Body of pancreas (tissue), 4 donors: ENCODE data around the gene CDC25B. TPM values are rescaled to one million over a fixed set of nuclear protein-coding genes. Genes with fewer than 3 reads are reported as not detected.

Experiments
- ATAC-seq: fragments of 150-250 bp; one replicate; pipeline ENCODE4 v1.9.1; 2016
- DNase-seq, 4 donors: peaks; one replicate each; pipeline ENCODE4 v3.0.0-alpha.2; 2019
- H3K27ac ChIP-seq, 4 donors: fragments of 200-600 bp; sonication (generic); 1 replicate in 3 of 4; 2 replicates in 1 of 4; pipeline versions ENCODE4 v1.5.1 to v1.6.1; 2016 to 2019; ENCODE audit warnings: mild to moderate bottlenecking in 1 of 4, mixed read lengths in 1 of 4, moderate library complexity in 1 of 4
- H3K27me3 ChIP-seq, 2 donors: fragments of 200-600 bp; sonication (generic); one replicate each; pipeline ENCODE4 v1.6.0; 2016; ENCODE audit warnings: mild to moderate bottlenecking in 1 of 2
- H3K36me3 ChIP-seq, 2 donors: fragments of 200-600 bp; sonication (generic); replicated peaks in 1 of 2; 2 replicates each; pipeline ENCODE4 v1.5.1; 2016; ENCODE audit warnings: low read depth in 2 of 2; ENCODE audit not compliant: insufficient read depth in 1 of 2
- H3K4me1 ChIP-seq: fragments of 200-600 bp; sonication (generic); one replicate; pipeline ENCODE4 v1.6.0; 2016
- H3K4me3 ChIP-seq, 2 donors: fragments of 200-600 bp; sonication (generic); 1 replicate in 1 of 2; 2 replicates in 1 of 2; pipeline ENCODE4 v1.5.1; 2016 to 2019
- H3K9me3 ChIP-seq, 3 donors: fragments of 200-600 bp; sonication (generic); 1 replicate in 2 of 3; 2 replicates in 1 of 3; pipeline ENCODE4 v1.5.1; 2016
- CTCF ChIP-seq, 7 experiments: fragments of 450-650 bp in 4 of 7; fragments of 200-600 bp in 3 of 7; sonication (generic) in 3 of 7; IDR thresholded peaks; one replicate each; pipeline ENCODE4 v1.5.1; 2016 to 2019; ENCODE audit warnings: antibody characterized with exemption in 7 of 7
- POLR2A ChIP-seq, 3 donors: fragments of 450-650 bp; IDR thresholded peaks; one replicate each; pipeline ENCODE4 v1.6.1; 2016; ENCODE audit warnings: antibody characterized with exemption in 3 of 3, mild to moderate bottlenecking in 2 of 3
- WGBS, 2 donors: methylation state at CpG; one replicate each; pipeline ENCODE4 v1.1.5; 2017; 5-methylcytosine and 5-hydroxymethylcytosine counted together
- intact Hi-C: fragments of 100-400 bp; cut with DNase I; formaldehyde crosslinking; loops from one replicate; pipeline ENCODE4 v1.15.1; 2023
- total RNA-seq, 2 donors: library from RNA; depleted of rRNA; stranded (reverse); fragments of >200 nt; gene quantifications; one replicate each; pipeline ENCODE4 v1.1.0, GENCODE V29; 2016

The CDC25B gene
- total RNA-seq, 2 donors from 2014 or later: 8.8 to 22.7 TPM

- no peaks in the 10 kb centered on the region for H3K9me3 ChIP-seq
- intact Hi-C loops: no loop called here
- ATAC-seq (no peak), DNase-seq (no peak)
- no peaks in the 10 kb centered on the region for H3K27me3 ChIP-seq
- peak overlapping the region in 1 of 4 donors; percentile 13 for H3K27ac ChIP-seq
- H3K4me3 ChIP-seq: no peak overlapping the region
- TF ChIP-seq POLR2A (IDR thresholded peaks at IDR 0.05): no peak
- no peak for TF ChIP-seq CTCF (IDR thresholded peaks at IDR 0.05)
- H3K36me3 ChIP-seq: no peaks in the 10 kb centered on the region
- 66 to 78% methylated on average over 11 of the region's 11 CpGs for WGBS, 2 donors
- peaks cover 31% of the 10 kb centered on the region for H3K4me1 ChIP-seq
Measured at GRCh38 chr20:3802524-3803239, 6.6 kb downstream of the CDC25B start.

- H3K4me3 ChIP-seq: no peak overlapping the region
- ATAC-seq: no peak
- no peak overlapping the region for H3K27ac ChIP-seq
- DNase-seq: no peak
- H3K9me3 ChIP-seq: no peaks in the 10 kb centered on the region
- H3K36me3 ChIP-seq: no peaks in the 10 kb centered on the region
- TF ChIP-seq POLR2A (IDR thresholded peaks at IDR 0.05) (no peak), CTCF (IDR thresholded peaks at IDR 0.05) (no peak)
- no peaks in the 10 kb centered on the region for H3K27me3 ChIP-seq
- peaks cover 37% of the 10 kb centered on the region for H3K4me1 ChIP-seq
- intact Hi-C loops: no loop called here
- WGBS, 2 donors: 90 to 92% methylated on average over 2 to 13 of the region's 14 CpGs
Measured at GRCh38 chr20:3803289-3803688, 7.2 kb downstream of the CDC25B start.

- DNase-seq: no peak
- no peak overlapping the region for H3K4me3 ChIP-seq
- no peak overlapping the region for H3K27ac ChIP-seq
- no peaks in the 10 kb centered on the region for H3K9me3 ChIP-seq
- intact Hi-C loops: no loop called here
- no peaks in the 10 kb centered on the region for H3K27me3 ChIP-seq
- 80 to 94% methylated on average over 5 to 6 of the region's 6 CpGs for WGBS, 2 donors
- H3K36me3 ChIP-seq: no peaks in the 10 kb centered on the region
- no peak for ATAC-seq
- TF ChIP-seq POLR2A (IDR thresholded peaks at IDR 0.05): no peak
- no peak for TF ChIP-seq CTCF (IDR thresholded peaks at IDR 0.05)
- peaks cover 42% of the 10 kb centered on the region for H3K4me1 ChIP-seq
Measured at GRCh38 chr20:3803854-3804253, 7.7 kb downstream of the CDC25B start.

GRCh38 chr20:3804254-3804751 is 8.2 kb downstream of the CDC25B start:
- TF ChIP-seq CTCF (IDR thresholded peaks at IDR 0.05) (no peak), POLR2A (IDR thresholded peaks at IDR 0.05) (no peak)
- 88 to 93% methylated on average over 6 to 11 of the region's 11 CpGs for WGBS, 2 donors
- Histone ChIP-seq H3K27ac (no peak overlapping the region), H3K4me1 (peaks cover 44% of the 10 kb centered on the region), H3K9me3 (no peaks in the 10 kb centered on the region), H3K27me3 (no peaks in the 10 kb centered on the region), H3K36me3 (no peaks in the 10 kb centered on the region), H3K4me3 (no peak overlapping the region)
- ATAC-seq (no peak), DNase-seq (no peak)
- intact Hi-C loops: no loop called here

- Histone ChIP-seq H3K4me1 (peaks cover 46% of the 10 kb centered on the region), H3K27ac (no peak overlapping the region), H3K4me3 (no peak overlapping the region), H3K9me3 (no peaks in the 10 kb centered on the region), H3K27me3 (no peaks in the 10 kb centered on the region), H3K36me3 (no peaks in the 10 kb centered on the region)
- intact Hi-C loops: no loop called here
- 87 to 93% methylated on average over 9 to 11 of the region's 11 CpGs for WGBS, 2 donors
- ATAC-seq (no peak), DNase-seq (no peak)
- no peak for TF ChIP-seq CTCF (IDR thresholded peaks at IDR 0.05)
- TF ChIP-seq POLR2A (IDR thresholded peaks at IDR 0.05): no peak
Measured at GRCh38 chr20:3804781-3805180, 8.7 kb downstream of the CDC25B start.
